AG04450 (cell line): ENCODE data around the gene SYNE2. TPM values are rescaled to one million over a fixed set of nuclear protein-coding genes. Genes with fewer than 3 reads are reported as not detected.

Experiments
- CTCF ChIA-PET: fragments of 300-600, 350-600 bp; formaldehyde crosslinking; extraction: SDS; loops from one replicate; lab custom pipeline; 2022; ENCODE audit warnings: antibody characterized with exemption, inconsistent platforms; lab: Charles Lee
- POLR2A ChIA-PET: fragments of 350-600 bp; formaldehyde crosslinking; extraction: SDS; loops from one replicate; lab custom pipeline; 2021; ENCODE audit warnings: antibody characterized with exemption, inconsistent platforms; lab: Yijun Ruan, JAX
- DNase-seq: peaks from one replicate; pipeline ENCODE4 v3.0.0-alpha.2; 2011; ENCODE audit warnings: low read depth, low spot score
- H3K27ac ChIP-seq: one replicate; pipeline ENCODE4 v1.5.1; 2012; ENCODE audit warnings: low read depth, low read length, control low read depth
- H3K27me3 ChIP-seq: one replicate; pipeline ENCODE4 v1.6.0; 2012; ENCODE audit warnings: low read length; ENCODE audit not compliant: control insufficient read depth, insufficient read depth
- H3K4me3 ChIP-seq: 2 replicates; pipeline ENCODE4 v1.5.1; 2011; ENCODE audit warnings: mild to moderate bottlenecking, low read depth, low read length, control low read depth
- H3K9me3 ChIP-seq: 2 replicates; pipeline ENCODE4 v1.5.1; 2012; ENCODE audit warnings: low read length; ENCODE audit not compliant: control insufficient read depth, insufficient read depth
- CTCF ChIP-seq: IDR thresholded peaks from 2 replicates; pipeline ENCODE4 v1.5.1; 2011; ENCODE audit warnings: low read depth, low read length, control low read depth, inconsistent platforms
- polyA plus RNA-seq: library from polyadenylated mRNA; depleted of rRNA; stranded (reverse); fragments of >200 nt; gene quantifications from 2 replicates; pipeline ENCODE4 v1.2.3, GENCODE V29; 2011

Gene SYNE2
- polyA plus RNA-seq, 1 experiment: 6.1 TPM

GRCh38 chr14:64233531-64234190 lies 380.9 kb downstream of the SYNE2 start:
- H3K27me3 ChIP-seq: no peaks in the 10 kb centered on the region
- no peaks in the 10 kb centered on the region; the same call in 1 of the 2 replicates for H3K9me3 ChIP-seq
- H3K27ac ChIP-seq: no peak overlapping the region
- TF ChIP-seq CTCF: no peak
- no peak for DNase-seq
- no peak overlapping the region for H3K4me3 ChIP-seq
- ChIA-PET CTCF (interaction anchor here (1.1 kb wide), 1 partner anchor 70 kb away, joined by 4 read pairs; no protein-coding TSS in a partner anchor), POLR2A (no interaction called here)

DNA sequence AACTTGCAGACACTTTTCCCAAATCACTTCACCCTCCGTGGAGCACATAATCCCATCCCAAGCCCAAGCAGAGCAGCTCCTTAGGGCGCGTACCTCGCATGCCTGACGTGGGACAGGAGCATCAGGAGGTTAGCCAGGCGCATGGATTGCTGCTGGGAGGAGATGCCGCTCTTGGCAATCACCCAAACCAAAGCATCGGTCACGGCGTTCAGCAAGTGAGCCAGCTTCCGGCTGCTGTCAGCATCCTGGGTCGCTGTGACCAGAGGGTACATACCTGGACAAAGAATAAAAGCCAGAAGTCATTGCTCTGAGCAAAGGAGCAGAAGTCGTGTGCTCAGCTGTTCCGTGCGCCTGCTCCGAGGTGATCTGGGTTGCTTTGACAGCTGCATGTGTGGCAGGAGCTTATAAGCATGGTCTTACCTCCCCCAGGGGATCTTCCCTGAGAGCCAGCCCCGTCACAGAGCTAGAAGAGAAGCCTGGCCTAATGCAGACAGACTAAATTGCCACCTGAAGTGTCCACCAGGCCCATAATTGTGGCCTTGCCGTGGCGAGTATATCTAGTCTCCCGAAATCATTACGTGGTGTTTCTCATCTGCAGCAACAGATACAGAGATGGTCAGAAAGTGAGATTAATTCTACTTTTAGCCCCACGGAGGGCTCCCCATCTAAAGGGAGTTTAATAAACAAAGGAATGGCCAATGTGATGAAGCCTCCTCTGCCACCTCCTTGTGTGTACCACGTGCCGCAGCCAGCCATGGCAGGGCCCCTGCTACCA lies 382.3 kb downstream of the SYNE2 start:
- no peaks in the 10 kb centered on the region; the same call in 1 of the 2 replicates for H3K9me3 ChIP-seq
- DNase-seq: no peak
- ChIA-PET POLR2A (no interaction called here), CTCF (interaction anchor here (1.5 to 1.8 kb wide), 2 partner anchors 60 to 69 kb away, joined by 3 to 4 read pairs; no protein-coding TSS in a partner anchor)
- no peaks in the 10 kb centered on the region for H3K27me3 ChIP-seq
- no peak for TF ChIP-seq CTCF
- no peak overlapping the region for H3K4me3 ChIP-seq
- no peak overlapping the region for H3K27ac ChIP-seq

GRCh38 chr14:64235652-64236640 lies 383.1 kb downstream of the SYNE2 start:
- CTCF ChIA-PET: interaction anchor here (1.5 to 1.8 kb wide), 3 partner anchors 60 to 197 kb away, joined by 3 to 4 read pairs (median 4); no protein-coding TSS in a partner anchor
- DNase-seq: no peak
- POLR2A ChIA-PET: no interaction called here

DNA sequence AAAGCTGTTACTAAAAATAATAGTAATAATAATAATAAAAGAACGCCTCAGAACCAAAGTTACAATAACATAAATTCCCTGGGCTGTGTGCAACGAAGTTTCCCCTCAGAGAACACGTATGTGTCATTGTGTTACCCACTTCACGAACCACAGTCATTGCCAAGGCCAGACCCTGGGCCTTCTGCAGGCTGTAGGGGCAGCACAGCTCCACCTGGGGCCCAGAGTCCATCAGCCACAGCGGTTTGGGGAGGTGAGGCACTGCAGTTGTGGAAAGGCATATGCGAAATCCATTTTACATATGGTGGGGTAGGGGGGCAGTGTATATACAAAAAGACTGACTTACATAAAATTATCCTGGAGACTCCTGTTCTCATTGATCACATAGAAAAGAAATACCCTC lies 385.2 kb downstream of the SYNE2 start:
- no peak for DNase-seq
- H3K4me3 ChIP-seq: no peak overlapping the region
- ChIA-PET CTCF (interaction anchor here (1.3 kb wide), 1 partner anchor 12 kb away, joined by 3 read pairs; no protein-coding TSS in a partner anchor), POLR2A (no interaction called here)
- H3K9me3 ChIP-seq: no peaks in the 10 kb centered on the region; the same call in 1 of the 2 replicates
- no peak for TF ChIP-seq CTCF
- no peaks in the 10 kb centered on the region for H3K27me3 ChIP-seq
- H3K27ac ChIP-seq: no peak overlapping the region

More at GRCh38 chr14:64235652-64236640, 383.1 kb downstream of the SYNE2 start:
- Histone ChIP-seq H3K27ac (no peak overlapping the region), H3K4me3 (no peak overlapping the region), H3K9me3 (no peaks in the 10 kb centered on the region; the same call in 1 of the 2 replicates), H3K27me3 (no peaks in the 10 kb centered on the region)
- TF ChIP-seq CTCF: no peak
